GM23248 (cell line): Measurements from ENCODE around the gene TCEAL7.

ENCODE experiments used
- EZH2 ChIP-seq: fragments of 200-600 bp; sonication (generic); IDR thresholded peaks from 2 replicates; pipeline ENCODE4 v1.6.1; 2018; ENCODE audit warnings: antibody characterized with exemption, mild to moderate bottlenecking; ENCODE audit not compliant: insufficient read depth, poor library complexity, severe bottlenecking
- EZH2phosphoT487 ChIP-seq: fragments of 200-600 bp; sonication (generic); IDR thresholded peaks from 2 replicates; pipeline ENCODE4 v1.6.1; 2018; ENCODE audit warnings: antibody characterized with exemption, moderate library complexity, mild to moderate bottlenecking, low read depth; ENCODE audit not compliant: insufficient read depth

DNA sequence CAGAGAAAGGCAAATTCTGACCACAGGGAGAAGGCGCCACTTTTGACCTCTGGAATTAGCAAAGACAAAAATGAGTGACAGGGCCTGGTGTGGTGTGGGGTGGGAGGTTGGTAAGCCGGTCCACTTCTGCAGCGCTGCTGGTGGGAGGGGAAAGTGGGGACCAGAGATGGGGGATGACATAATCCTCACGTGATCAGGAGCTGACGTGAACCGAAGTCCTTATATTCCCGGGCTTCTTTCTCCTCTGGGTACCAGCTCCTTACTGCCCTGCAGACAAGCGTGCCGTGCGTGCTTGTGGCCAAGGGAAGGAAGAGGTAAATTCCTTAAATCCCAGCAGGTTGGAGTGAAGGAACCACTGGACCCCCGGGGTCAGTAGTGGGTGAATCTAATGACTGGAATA lies at the start of gene TCEAL7:
- TF ChIP-seq EZH2phosphoT487 (no peak), EZH2 (no peak)
